Activated CD8-positive, alpha-beta T cell treated with anti-CD3 and anti-CD28 coated beads for 36 hours (primary cell): ENCODE measurements around the gene ST6GALNAC3. TPM values are rescaled to one million over a fixed set of nuclear protein-coding genes. Genes with fewer than 3 reads are reported as not detected.

Experiments used
- ATAC-seq: fragments of 200-7000 bp; cut with Tn5 transposase; one replicate; pipeline ENCODE4 v1.10.0; 2021; ENCODE audit warnings: mild to moderate bottlenecking, moderate library complexity
- CTCF ChIA-PET: fragments of 350-600 bp; sonication (Branson Sonifier 250); formaldehyde crosslinking; loops from one replicate; lab custom pipeline; 2021; ENCODE audit warnings: antibody characterized with exemption; lab: Charles Lee
- POLR2A ChIA-PET: fragments of 350-600 bp; sonication (Branson Sonifier 250); formaldehyde crosslinking; loops from one replicate; lab custom pipeline; 2021; ENCODE audit warnings: antibody characterized with exemption; lab: Charles Lee
- DNase-seq: peaks from one replicate; pipeline ENCODE4 v3.0.0-alpha.2; 2020
- H3K27ac Mint-ChIP-seq: one replicate; pipeline ENCODE4 v1.8.0; 2021; ENCODE audit warnings: mild to moderate bottlenecking, mixed read lengths
- H3K27me3 Mint-ChIP-seq: one replicate; pipeline ENCODE4 v1.8.0; 2021; ENCODE audit warnings: mixed read lengths
- H3K36me3 Mint-ChIP-seq: one replicate; pipeline ENCODE4 v1.8.0; 2021; ENCODE audit warnings: low read depth, mixed read lengths
- H3K4me1 Mint-ChIP-seq: one replicate; pipeline ENCODE4 v1.8.0; 2021; ENCODE audit warnings: low read depth, mixed read lengths
- H3K4me3 Mint-ChIP-seq: one replicate; pipeline ENCODE4 v1.8.0; 2021; ENCODE audit warnings: mild to moderate bottlenecking, moderate library complexity, mixed read lengths
- H3K9me3 Mint-ChIP-seq: one replicate; pipeline ENCODE4 v1.8.0; 2021; ENCODE audit warnings: mixed read lengths
- CTCF ChIP-seq: fragments of 200-600 bp; IDR thresholded peaks from one replicate; pipeline ENCODE4 v1.8.0; 2022; ENCODE audit warnings: antibody characterized with exemption, mild to moderate bottlenecking
- intact Hi-C: fragments of 100-400 bp; cut with micrococcal nuclease; formaldehyde crosslinking; loops from one replicate; pipeline ENCODE4 v1.10.0; 2022
- total RNA-seq, 2 experiments: library from RNA; stranded (reverse); gene quantifications; one replicate each; pipeline ENCODE4 v1.2.3, GENCODE V29; 2021

The ST6GALNAC3 gene
- total RNA-seq, 2 experiments from 2014 or later: 2.7 to 2.9 TPM

- Mint-ChIP-seq H3K4me1 (peaks cover 8% of the 10 kb centered on the region), H3K27me3 (no peaks in the 10 kb centered on the region), H3K9me3 (no peaks in the 10 kb centered on the region), H3K27ac (no peak overlapping the region), H3K36me3 (no peaks in the 10 kb centered on the region), H3K4me3 (no peak overlapping the region)
- ATAC-seq (no peak), DNase-seq (no peak)
- POLR2A ChIA-PET: no interaction called here
- intact Hi-C loops: loop anchor here (10.0 kb wide), 3 partner anchors 107 to 987 kb away; no protein-coding TSS in a partner anchor
- no peak for TF ChIP-seq CTCF
- CTCF ChIA-PET: no interaction called here
Measured at GRCh38 chr1:76158126-76158525, 83.6 kb downstream of the ST6GALNAC3 start.

GRCh38 chr1:76160225-76160624 is 85.7 kb downstream of the ST6GALNAC3 start:
- H3K36me3 Mint-ChIP-seq: no peaks in the 10 kb centered on the region
- no peak for ATAC-seq
- DNase-seq: no peak
- CTCF ChIA-PET: no interaction called here
- H3K4me3 Mint-ChIP-seq: no peak overlapping the region
- H3K4me1 Mint-ChIP-seq: peaks cover 4% of the 10 kb centered on the region
- intact Hi-C loops: no loop called here
- TF ChIP-seq CTCF: no peak
- H3K27ac Mint-ChIP-seq: no peak overlapping the region
- H3K27me3 Mint-ChIP-seq: no peaks in the 10 kb centered on the region
- no peaks in the 10 kb centered on the region for H3K9me3 Mint-ChIP-seq
- POLR2A ChIA-PET: no interaction called here

- intact Hi-C loops: no loop called here
- Mint-ChIP-seq H3K27ac (no peak overlapping the region), H3K9me3 (no peaks in the 10 kb centered on the region), H3K4me1 (peaks cover 4% of the 10 kb centered on the region), H3K4me3 (no peak overlapping the region), H3K27me3 (no peaks in the 10 kb centered on the region), H3K36me3 (no peaks in the 10 kb centered on the region)
- ChIA-PET POLR2A (no interaction called here), CTCF (no interaction called here)
- no peak for TF ChIP-seq CTCF
- DNase-seq (no peak), ATAC-seq (no peak)
Measured at GRCh38 chr1:76161451-76161850, 86.9 kb downstream of the ST6GALNAC3 start.

GRCh38 chr1:76162254-76162653 is 87.7 kb downstream of the ST6GALNAC3 start:
- no peaks in the 10 kb centered on the region for H3K9me3 Mint-ChIP-seq
- H3K4me1 Mint-ChIP-seq: peaks cover 4% of the 10 kb centered on the region
- no peak overlapping the region for H3K4me3 Mint-ChIP-seq
- H3K27me3 Mint-ChIP-seq: no peaks in the 10 kb centered on the region
- POLR2A ChIA-PET: no interaction called here
- CTCF ChIA-PET: interaction anchor here (3.7 kb wide), 1 partner anchor 8 kb away, joined by 16 read pairs; no protein-coding TSS in a partner anchor
- DNase-seq: no peak
- no peak overlapping the region for H3K27ac Mint-ChIP-seq
- ATAC-seq: no peak
- no peaks in the 10 kb centered on the region for H3K36me3 Mint-ChIP-seq
- intact Hi-C loops: no loop called here
- no peak for TF ChIP-seq CTCF

- Mint-ChIP-seq H3K27me3 (no peaks in the 10 kb centered on the region), H3K4me3 (no peak overlapping the region), H3K27ac (no peak overlapping the region), H3K4me1 (peaks cover 4% of the 10 kb centered on the region), H3K9me3 (peaks cover 5% of the 10 kb centered on the region), H3K36me3 (peaks cover 3% of the 10 kb centered on the region)
- DNase-seq (no peak), ATAC-seq (no peak)
- intact Hi-C loops: no loop called here
- ChIA-PET CTCF (interaction anchor here (3.7 kb wide), 1 partner anchor 10 kb away, joined by 16 read pairs; no protein-coding TSS in a partner anchor), POLR2A (no interaction called here)
- no peak for TF ChIP-seq CTCF
Measured at GRCh38 chr1:76164165-76164564, 89.6 kb downstream of the ST6GALNAC3 start.
